GM21447 (cell line): ENCODE measurements around the gene FANCC.

ENCODE experiments used
- ATAC-seq: cut with Tn5 transposase; IDR thresholded peaks from one replicate; pipeline ENCODE4 v1.9.1; 2021; ENCODE audit not compliant: unreplicated experiment

FANCC gene

GRCh38 chr9:95127249-95128176 lies 190.0 kb downstream of the FANCC start:
- ATAC-seq: peak; percentile 60

GRCh38 chr9:95126739-95127138 lies 190.8 kb downstream of the FANCC start:
- ATAC-seq: no peak

DNA sequence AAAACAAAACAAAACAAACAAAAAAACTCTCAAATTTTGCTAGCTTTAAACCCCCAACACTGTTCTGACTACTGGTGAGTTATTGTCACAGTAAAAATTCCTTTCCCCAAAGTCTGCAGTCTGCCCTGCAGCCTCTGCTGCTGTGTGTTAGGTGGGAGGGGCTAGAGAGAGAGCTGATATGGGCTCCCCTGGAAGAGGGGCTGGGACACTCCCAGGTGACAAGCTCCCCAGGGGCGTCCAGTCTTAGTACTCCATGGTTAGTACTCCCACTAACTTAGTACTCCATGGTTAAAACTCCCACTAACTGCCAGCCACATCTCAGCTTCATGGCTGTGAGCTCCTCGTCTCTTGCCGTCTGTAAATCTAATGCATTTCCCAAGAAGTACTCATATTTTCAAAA lies 191.9 kb downstream of the FANCC start:
- no peak for ATAC-seq

GRCh38 chr9:95124582-95125367 lies 192.7 kb downstream of the FANCC start:
- no peak for ATAC-seq

DNA sequence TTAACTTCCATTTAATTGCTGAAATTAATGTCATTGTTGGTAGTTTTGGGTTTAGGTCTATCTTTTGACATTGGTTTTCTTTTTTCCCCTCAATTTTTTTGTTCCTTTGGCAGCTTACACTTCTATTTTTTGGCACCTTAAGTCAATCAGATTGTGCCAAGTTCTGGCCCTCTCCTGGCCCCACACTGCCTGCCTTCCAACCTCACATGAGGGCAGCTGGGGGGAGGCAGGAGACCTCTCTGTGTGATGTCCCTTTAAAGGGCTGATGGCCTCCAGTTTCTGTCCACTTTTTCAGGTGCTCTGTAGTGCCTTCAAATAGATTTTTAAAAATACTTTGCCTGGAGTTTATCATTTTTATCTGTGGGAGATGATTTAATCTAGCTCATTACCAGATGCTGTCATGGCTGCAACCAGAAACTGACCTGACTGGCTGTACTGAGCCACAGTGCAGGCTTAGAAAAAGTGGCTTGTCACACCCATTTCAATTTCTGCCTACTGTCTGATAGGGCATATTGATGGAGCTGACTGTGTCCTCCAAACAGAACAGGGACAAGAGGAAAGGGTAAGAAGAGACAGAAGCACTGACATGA lies 196.6 kb downstream of the FANCC start:
- ATAC-seq: no peak

DNA sequence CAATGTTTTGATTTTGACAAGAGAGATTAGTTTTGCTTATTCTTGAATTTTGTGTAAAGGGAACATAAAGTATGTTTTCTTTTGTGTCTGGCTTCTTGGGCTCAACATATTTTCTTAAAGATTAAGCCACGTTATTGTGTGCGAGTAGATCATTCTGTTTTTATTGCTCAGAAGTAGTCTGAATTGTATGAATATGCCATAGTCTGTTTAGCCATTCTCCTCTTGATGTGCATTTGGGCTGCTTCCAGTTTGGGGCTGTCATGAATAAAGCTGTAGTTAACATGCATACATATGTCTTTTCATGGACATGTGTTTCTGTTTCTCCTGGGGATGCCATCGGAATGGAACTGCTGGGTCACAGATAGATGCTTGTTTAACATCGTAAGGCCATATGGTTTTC lies 198.9 kb downstream of the FANCC start:
- ATAC-seq: no peak

DNA sequence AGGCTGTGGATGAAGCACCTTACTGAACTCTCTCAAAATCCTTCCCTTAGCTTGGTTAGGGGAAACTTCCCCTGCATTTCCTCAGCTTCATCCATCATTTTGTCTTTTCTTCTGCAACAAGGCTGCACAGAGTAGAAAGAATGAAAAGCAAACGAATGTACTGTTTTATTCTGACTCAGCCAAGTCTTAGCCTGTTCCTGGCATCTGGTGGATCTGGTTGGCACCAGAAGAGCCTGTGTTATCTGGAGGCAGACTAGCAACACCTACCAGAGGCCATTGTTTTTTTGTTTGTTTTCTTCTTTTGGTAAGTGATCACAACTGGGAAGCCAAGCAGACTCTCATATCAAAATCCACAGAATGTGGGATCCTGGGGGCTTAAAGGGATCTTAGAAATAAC lies 200.7 kb downstream of the FANCC start:
- ATAC-seq: no peak

- ATAC-seq: no peak
These were observed 201.3 kb downstream of the FANCC start for GRCh38 chr9:95116002-95116807.

DNA sequence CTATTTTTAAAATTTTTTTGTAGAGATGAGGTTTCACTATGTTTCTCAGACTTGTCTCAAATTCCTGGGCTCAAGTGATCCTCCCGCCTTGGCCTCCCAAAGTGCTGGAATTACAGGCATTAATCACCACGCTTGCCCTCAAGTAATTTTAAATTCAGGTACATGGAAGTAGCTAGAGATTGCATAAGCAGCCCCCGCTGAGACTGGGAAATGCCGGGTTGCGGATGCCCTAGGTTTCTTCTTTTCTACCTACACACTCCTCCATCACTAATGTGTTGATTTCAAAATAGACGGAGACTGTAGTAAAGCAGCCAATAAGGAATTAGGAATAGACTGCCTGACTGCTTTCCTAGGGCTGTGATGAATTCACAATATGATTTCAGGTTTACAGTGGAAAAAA lies 202.4 kb downstream of the FANCC start:
- ATAC-seq: no peak

DNA sequence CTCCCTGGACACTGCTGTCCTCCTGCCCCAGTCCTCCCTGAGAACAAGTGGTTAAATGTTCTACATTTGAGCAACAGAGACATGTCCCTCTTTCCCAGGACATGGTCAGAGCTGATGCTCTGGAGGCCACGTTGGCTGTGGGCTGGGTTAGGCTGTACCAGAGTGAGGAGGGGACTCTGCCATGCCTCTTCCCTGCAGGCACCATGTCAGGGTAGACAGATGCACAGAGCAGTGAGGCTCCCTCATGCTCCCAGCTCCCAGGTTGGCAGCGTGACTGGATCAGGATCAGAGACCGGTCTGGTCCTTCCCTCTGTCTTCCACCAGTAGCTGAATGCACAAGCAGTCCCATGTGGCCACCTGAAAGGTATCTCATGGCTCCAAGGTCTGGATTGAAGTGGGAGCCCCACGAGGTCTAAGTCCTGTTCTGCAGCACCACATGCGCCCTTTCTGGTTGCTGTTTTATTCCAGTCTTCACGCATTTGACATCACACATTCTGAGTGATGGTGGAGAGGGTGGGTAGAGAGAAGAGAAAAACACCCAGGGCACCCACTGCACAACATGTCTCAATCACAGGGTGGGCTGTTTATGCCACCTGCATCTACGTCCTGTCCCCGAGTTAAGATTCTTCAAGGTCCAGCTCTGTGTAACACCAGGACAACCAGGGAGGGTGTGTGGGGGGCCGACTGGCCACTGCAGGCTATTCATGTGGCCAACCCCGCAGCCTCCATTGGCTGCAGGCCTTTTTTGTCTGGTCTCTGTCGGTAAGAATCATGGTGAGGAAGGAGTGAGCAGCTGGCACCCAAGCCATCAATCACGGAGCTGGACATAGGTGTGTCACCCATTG lies 204.9 kb downstream of the FANCC start:
- no peak for ATAC-seq

- ATAC-seq: no peak
These were observed 205.8 kb downstream of the FANCC start for GRCh38 chr9:95111716-95112115.

- no peak for ATAC-seq
These were observed 206.5 kb downstream of the FANCC start for GRCh38 chr9:95110921-95111525.

DNA sequence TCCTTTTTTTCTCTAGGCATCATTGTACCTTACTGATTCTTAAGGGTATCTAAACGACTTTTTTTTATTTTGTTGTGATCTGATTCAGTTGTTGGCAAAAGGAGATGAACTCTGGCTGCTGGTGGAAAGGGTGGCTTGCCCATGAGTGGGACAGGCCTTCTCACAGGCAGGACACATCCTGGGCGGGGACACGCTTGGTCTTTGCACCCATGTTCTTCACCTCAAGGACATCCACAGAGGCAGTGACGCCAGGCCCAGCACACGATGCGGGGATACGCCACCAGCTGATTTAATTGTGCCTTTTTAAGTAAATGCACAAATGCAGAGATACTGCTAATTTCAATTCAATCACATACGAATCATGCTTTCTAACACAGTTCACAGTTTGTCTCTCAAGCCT lies 208.1 kb downstream of the FANCC start:
- ATAC-seq: no peak

DNA sequence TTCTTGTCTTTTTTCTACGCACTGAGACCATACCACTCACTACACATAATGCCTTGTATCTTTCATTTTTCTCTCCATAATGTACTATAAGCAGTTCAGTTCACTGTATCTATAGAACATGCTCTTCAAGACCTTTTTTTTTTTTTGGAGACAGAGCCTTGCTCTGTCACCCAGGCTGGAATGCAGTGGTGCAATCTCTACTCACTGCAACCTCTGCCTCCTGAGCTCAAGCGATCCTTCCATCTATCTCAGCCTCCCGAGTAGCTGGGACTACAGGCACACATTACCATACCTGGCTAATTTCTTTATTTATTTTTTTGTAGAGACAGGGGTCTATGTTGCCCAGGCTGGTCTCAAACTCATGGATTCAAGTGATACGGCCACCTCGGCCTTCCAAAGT lies 208.7 kb downstream of the FANCC start:
- no peak for ATAC-seq

DNA sequence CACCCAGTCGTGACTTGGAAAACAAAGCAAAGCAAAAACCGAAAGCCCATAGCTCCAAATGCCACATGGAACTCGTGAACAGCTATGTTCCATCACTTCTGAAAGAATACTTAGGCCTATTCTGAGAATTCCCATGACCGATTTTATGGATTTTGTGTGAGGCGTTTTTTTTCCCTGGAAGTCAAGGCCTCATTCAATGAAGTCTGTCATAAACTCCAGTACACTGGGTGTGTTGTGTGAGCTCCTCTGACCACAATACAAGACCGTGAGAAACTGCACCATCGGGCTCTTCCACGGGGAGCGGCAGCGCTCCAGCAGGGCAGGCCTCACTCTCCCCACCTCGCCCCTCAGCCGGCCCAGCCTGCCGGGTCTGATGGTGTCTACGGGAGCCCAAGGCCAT lies 209.5 kb downstream of the FANCC start:
- no peak for ATAC-seq

DNA sequence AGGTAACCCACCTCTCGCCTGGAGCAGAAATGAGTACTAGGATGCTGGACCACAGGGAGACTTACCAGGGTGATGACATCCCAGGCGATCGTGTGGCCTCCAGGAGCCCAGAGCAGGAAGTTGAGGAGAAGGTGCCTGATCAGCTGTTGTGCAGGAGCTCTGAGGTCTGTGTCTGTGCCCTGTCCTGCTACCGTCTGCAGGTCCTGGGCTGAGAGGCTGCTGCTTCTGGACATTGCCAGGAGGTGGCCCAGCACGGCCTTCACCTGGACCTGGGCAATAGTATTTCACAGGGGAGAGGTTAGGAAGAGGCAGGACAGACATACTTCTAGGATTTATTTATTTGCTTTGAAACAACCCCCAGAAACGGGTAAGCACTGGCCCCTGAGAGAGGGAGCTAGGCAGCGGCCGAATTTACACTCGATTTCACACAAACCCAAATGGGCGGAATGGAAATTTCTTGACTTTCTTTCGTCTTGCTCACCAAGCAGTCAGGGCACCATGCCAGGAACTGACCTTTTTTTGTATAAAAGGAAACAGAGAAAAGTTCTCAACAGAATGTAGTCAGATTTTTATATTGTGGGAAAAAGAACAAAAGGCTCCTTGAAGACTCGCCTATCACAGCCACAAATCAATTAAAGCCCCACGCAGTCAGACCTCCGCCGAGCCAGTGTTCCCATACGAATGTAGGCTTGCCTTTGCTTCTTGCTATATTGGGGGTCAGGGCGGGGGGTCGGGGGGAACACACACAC lies 210.3 kb downstream of the FANCC start:
- no peak for ATAC-seq

- no peak for ATAC-seq
These were observed 211.8 kb downstream of the FANCC start for GRCh38 chr9:95105519-95106287.

GRCh38 chr9:95104980-95105379 lies 212.5 kb downstream of the FANCC start:
- no peak for ATAC-seq
